WTC11 (cell line): ENCODE results near the gene CPT1B. TPM values are rescaled to one million over a fixed set of nuclear protein-coding genes. Genes with fewer than 3 reads are reported as not detected.

ENCODE experiments used
- ATAC-seq: fragments of 200-7000 bp; cut with Tn5 transposase; 2 replicates; pipeline ENCODE4 v1.10.0; 2021; ENCODE audit warnings: mild to moderate bottlenecking, moderate library complexity
- CTCF ChIA-PET: fragments of 300-600 bp; sonication (Branson Sonifier 250); formaldehyde crosslinking; loops from one replicate; lab custom pipeline; 2021; ENCODE audit warnings: antibody characterized with exemption; lab: Charles Lee
- POLR2A ChIA-PET: fragments of 350-600 bp; sonication (Branson Sonifier 250); formaldehyde crosslinking; loops from one replicate; lab custom pipeline; 2021; ENCODE audit warnings: antibody characterized with exemption; lab: Charles Lee
- DNase-seq: peaks from one replicate; pipeline ENCODE4 v3.0.0; 2021; ENCODE audit warnings: low spot score
- H3K27ac Mint-ChIP-seq: 2 replicates; pipeline ENCODE4 v1.8.0; 2021; ENCODE audit warnings: mixed read lengths
- H3K27me3 Mint-ChIP-seq: 2 replicates; pipeline ENCODE4 v1.8.0; 2021; ENCODE audit warnings: low read depth, mild to moderate bottlenecking, moderate library complexity, mixed read lengths
- H3K36me3 Mint-ChIP-seq: 2 replicates; pipeline ENCODE4 v1.8.0; 2021; ENCODE audit warnings: mixed read lengths
- H3K4me1 Mint-ChIP-seq: 2 replicates; pipeline ENCODE4 v1.8.0; 2022; ENCODE audit warnings: mixed read lengths
- H3K4me3 Mint-ChIP-seq: 2 replicates; pipeline ENCODE4 v1.8.0; 2021; ENCODE audit warnings: mild to moderate bottlenecking, moderate library complexity, mixed read lengths
- H3K9me3 Mint-ChIP-seq: 2 replicates; pipeline ENCODE4 v1.8.0; 2021; ENCODE audit warnings: mixed read lengths
- CDX4 ChIP-seq: fragments of 250-450 bp; sonication (Bioruptor Pico); IDR thresholded peaks from 2 replicates; pipeline ENCODE4 v1.9.0; 2021; ENCODE audit warnings: moderate library complexity, mild to moderate bottlenecking, inconsistent platforms, borderline replicate concordance
- CREM ChIP-seq: sonication (generic); formaldehyde crosslinking; IDR thresholded peaks from 2 replicates; pipeline ENCODE4 v1.8.1; 2022; ENCODE audit warnings: mild to moderate bottlenecking, missing genetic modification reagents, moderate library complexity
- FOXP1 ChIP-seq: sonication (generic); formaldehyde crosslinking; IDR thresholded peaks from 2 replicates; pipeline ENCODE4 v1.8.0; 2022; ENCODE audit warnings: missing genetic modification reagents, mild to moderate bottlenecking, moderate library complexity, borderline replicate concordance
- MLX ChIP-seq: sonication (generic); formaldehyde crosslinking; IDR thresholded peaks from 2 replicates; pipeline ENCODE4 v1.8.1; 2023; ENCODE audit warnings: mild to moderate bottlenecking, missing genetic modification reagents, moderate library complexity
- NR1H2 ChIP-seq: sonication (generic); formaldehyde crosslinking; IDR thresholded peaks from 2 replicates; pipeline ENCODE4 v1.9.0; 2021; ENCODE audit warnings: mild to moderate bottlenecking, moderate library complexity, missing genetic modification reagents
- OVOL2 ChIP-seq: fragments of 250-450 bp; sonication (Bioruptor Pico); IDR thresholded peaks from 2 replicates; pipeline ENCODE4 v1.9.0; 2021; ENCODE audit warnings: mild to moderate bottlenecking, borderline replicate concordance
- SOX15 ChIP-seq: fragments of 250-450 bp; sonication (Bioruptor Pico); IDR thresholded peaks from 2 replicates; pipeline ENCODE4 v1.9.0; 2021; ENCODE audit warnings: mild to moderate bottlenecking
- TEAD1 ChIP-seq: sonication (generic); formaldehyde crosslinking; IDR thresholded peaks from 2 replicates; pipeline ENCODE4 v1.8.0; 2022; ENCODE audit warnings: mild to moderate bottlenecking, missing genetic modification reagents
- TEAD4 ChIP-seq: sonication (generic); formaldehyde crosslinking; IDR thresholded peaks from 2 replicates; pipeline ENCODE4 v1.8.0; 2022; ENCODE audit warnings: mild to moderate bottlenecking, missing genetic modification reagents
- TP53 ChIP-seq: sonication (generic); formaldehyde crosslinking; IDR thresholded peaks from 2 replicates; pipeline ENCODE4 v1.8.1; 2023; ENCODE audit warnings: mild to moderate bottlenecking, missing genetic modification reagents
- ZSCAN18 ChIP-seq: fragments of 250-450 bp; sonication (Bioruptor Pico); IDR thresholded peaks from 2 replicates; pipeline ENCODE4 v2.1.2; 2022; ENCODE audit warnings: mild to moderate bottlenecking, moderate library complexity
- total RNA-seq: library from RNA; stranded (reverse); gene quantifications from 3 replicates; pipeline ENCODE4 v1.2.3, GENCODE V29; 2021
- TF ChIP-seq, protein P1 (sequence below): fragments of 250-450 bp; sonication (Bioruptor Pico); IDR thresholded peaks from 2 replicates; pipeline ENCODE4 v1.9.0; 2021; ENCODE audit warnings: mild to moderate bottlenecking
- TF ChIP-seq, protein P2 (sequence below): sonication (generic); formaldehyde crosslinking; conservative IDR thresholded peaks from 2 replicates; pipeline ENCODE4 v1.8.1; 2022; ENCODE audit warnings: mild to moderate bottlenecking, missing genetic modification reagents

The CPT1B gene
- total RNA-seq, 1 experiment from 2014 or later: 33.7 TPM

DNA sequence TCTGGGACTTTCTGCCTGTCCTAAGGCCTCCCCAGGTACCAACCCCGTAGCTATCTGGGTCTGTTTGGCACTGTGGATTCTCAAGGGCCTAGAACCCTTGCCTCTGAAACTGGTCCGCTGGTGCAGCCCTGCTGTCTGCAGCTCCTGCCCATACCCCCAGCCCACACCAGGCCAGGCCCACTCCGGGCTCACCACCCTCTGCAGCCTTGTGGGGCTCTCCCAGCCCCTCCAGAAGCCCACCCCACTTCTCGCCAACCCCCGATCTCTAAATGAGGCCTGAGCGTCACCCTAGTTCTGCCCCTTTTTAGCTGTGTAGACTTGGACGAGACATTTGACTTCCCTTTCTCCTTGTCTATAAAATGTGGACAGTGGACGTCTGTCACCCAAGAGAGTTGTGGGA is 27.8 kb downstream of the CPT1B start:
- ChIA-PET CTCF (interaction anchor here (0.9 to 3.7 kb wide), 5 partner anchors 9 to 62 kb away, joined by 3 to 13 read pairs (median 8); partner anchors contain the start of gene SYCE3), POLR2A (no interaction called here)
- no peak overlapping the region for H3K27ac Mint-ChIP-seq
- no peaks in the 10 kb centered on the region for H3K36me3 Mint-ChIP-seq
- TF ChIP-seq FOXP1 (CRISPR knock-in tag): no peak
- TF ChIP-seq, protein P1, sequence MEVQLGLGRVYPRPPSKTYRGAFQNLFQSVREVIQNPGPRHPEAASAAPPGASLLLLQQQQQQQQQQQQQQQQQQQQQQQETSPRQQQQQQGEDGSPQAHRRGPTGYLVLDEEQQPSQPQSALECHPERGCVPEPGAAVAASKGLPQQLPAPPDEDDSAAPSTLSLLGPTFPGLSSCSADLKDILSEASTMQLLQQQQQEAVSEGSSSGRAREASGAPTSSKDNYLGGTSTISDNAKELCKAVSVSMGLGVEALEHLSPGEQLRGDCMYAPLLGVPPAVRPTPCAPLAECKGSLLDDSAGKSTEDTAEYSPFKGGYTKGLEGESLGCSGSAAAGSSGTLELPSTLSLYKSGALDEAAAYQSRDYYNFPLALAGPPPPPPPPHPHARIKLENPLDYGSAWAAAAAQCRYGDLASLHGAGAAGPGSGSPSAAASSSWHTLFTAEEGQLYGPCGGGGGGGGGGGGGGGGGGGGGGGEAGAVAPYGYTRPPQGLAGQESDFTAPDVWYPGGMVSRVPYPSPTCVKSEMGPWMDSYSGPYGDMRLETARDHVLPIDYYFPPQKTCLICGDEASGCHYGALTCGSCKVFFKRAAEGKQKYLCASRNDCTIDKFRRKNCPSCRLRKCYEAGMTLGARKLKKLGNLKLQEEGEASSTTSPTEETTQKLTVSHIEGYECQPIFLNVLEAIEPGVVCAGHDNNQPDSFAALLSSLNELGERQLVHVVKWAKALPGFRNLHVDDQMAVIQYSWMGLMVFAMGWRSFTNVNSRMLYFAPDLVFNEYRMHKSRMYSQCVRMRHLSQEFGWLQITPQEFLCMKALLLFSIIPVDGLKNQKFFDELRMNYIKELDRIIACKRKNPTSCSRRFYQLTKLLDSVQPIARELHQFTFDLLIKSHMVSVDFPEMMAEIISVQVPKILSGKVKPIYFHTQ (CRISPR knock-in tag): no peak
- TF ChIP-seq CREM (CRISPR knock-in tag): no peak
- TF ChIP-seq TEAD1 (CRISPR knock-in tag): no peak
- TF ChIP-seq SOX15 (CRISPR knock-in tag): no peak
- TF ChIP-seq MLX (CRISPR knock-in tag): no peak
- TF ChIP-seq OVOL2 (CRISPR knock-in tag): no peak
- no peak for TF ChIP-seq TP53 (CRISPR knock-in tag)
- ATAC-seq (no peak), DNase-seq (no peak)
- H3K27me3 Mint-ChIP-seq: no peaks in the 10 kb centered on the region; the same call in 1 of the 2 replicates
- no peak overlapping the region for H3K4me3 Mint-ChIP-seq
- H3K4me1 Mint-ChIP-seq: peaks cover 4% of the 10 kb centered on the region
- H3K9me3 Mint-ChIP-seq: no peaks in the 10 kb centered on the region

DNA sequence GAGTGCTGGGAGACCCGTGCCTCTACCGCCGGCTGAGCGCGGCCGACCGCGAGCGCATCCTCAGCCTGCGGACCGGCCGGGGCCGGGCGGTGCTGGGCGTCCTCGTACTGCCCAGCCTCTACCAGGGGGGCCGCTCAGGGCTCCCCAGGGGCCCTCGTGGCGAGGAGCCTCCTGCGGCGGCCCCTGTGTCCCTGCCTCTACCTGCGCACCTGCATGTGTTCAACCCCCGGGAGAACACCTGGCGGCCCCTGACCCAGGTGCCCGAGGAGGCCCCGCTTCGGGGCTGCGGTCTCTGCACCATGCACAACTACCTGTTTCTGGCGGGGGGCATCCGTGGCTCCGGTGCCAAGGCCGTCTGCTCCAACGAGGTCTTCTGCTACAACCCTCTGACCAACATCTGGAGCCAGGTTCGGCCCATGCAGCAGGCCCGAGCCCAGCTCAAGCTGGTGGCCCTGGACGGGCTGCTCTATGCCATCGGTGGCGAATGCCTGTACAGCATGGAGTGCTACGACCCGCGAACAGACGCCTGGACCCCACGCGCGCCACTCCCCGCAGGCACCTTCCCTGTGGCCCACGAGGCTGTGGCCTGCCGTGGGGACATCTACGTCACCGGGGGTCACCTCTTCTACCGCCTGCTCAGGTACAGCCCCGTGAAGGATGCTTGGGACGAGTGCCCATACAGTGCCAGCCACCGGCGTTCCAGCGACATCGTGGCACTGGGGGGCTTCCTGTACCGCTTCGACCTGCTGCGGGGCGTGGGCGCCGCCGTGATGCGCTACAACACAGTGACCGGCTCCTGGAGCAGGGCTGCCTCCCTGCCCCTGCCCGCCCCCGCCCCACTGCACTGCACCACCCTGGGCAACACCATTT is 29.1 kb downstream of the CPT1B start:
- CTCF ChIA-PET: interaction anchor here (1.1 to 3.7 kb wide), 6 partner anchors 14 to 151 kb away, joined by 4 to 23 read pairs (median 10); partner anchors contain the start of genes SCO2 and SYCE3
- POLR2A ChIA-PET: no interaction called here

More for the DNA sequence above, 29.1 kb downstream of the CPT1B start:
- H3K4me3 Mint-ChIP-seq: no peak overlapping the region
- no peak for DNase-seq
- no peak overlapping the region for H3K27ac Mint-ChIP-seq
- H3K4me1 Mint-ChIP-seq: no peaks in the 10 kb centered on the region
- TF ChIP-seq CDX4 (no peak), TEAD4 (no peak), NR1H2 (CRISPR knock-in tag) (no peak), ZSCAN18 (CRISPR knock-in tag) (no peak)
- TF ChIP-seq, protein P2, sequence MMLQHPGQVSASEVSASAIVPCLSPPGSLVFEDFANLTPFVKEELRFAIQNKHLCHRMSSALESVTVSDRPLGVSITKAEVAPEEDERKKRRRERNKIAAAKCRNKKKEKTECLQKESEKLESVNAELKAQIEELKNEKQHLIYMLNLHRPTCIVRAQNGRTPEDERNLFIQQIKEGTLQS (CRISPR knock-in tag): no peak
- no peaks in the 10 kb centered on the region for H3K9me3 Mint-ChIP-seq
- no peak for ATAC-seq
- peaks cover 8% of the 10 kb centered on the region for H3K27me3 Mint-ChIP-seq
- H3K36me3 Mint-ChIP-seq: no peaks in the 10 kb centered on the region
